Eye (tissue), 1 donor: ENCODE results near the gene LMBR1.
"Not testable (repeated sequence)": the region's sequence is repeated elsewhere in the genome, so short reads cannot be mapped to it uniquely, and the experiment has no call there.

Source experiments
- DNase-seq: peaks from one replicate; pipeline ENCODE4 v3.0.0-alpha.2; 2015

Gene LMBR1

DNA sequence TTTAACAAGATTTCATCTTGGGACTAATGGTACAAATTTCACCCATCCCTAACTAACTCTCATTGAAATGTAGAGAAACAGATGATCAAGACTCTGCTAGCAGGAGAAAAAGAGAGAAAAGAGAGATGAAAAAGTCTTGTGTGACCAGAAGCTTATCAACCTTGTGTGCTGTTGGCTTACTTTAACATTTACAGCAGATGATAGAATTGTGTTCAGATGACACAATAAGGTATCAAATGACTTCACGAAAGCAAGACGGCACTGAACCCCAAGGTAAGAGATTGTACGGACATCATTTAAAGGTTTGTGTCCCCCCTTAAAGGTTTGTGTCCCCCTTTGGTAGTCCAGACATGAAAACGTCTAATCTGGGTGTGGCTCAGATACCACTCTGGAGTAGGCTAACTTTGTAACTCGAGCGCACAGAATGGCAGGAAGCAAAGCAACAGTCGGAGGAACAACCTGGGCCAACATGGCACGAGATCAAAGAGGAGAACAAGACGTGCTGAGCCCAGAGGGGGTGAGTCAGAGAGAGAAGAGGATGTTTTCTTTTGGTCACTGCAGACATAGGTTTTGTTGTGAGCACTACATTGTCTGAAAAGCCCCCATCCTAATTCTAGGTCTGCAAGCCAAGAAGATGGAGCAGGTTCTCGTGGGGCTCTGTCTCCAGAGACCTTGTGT lies 10.4 kb upstream of the LMBR1 start:
- DNase-seq: no peak

DNA sequence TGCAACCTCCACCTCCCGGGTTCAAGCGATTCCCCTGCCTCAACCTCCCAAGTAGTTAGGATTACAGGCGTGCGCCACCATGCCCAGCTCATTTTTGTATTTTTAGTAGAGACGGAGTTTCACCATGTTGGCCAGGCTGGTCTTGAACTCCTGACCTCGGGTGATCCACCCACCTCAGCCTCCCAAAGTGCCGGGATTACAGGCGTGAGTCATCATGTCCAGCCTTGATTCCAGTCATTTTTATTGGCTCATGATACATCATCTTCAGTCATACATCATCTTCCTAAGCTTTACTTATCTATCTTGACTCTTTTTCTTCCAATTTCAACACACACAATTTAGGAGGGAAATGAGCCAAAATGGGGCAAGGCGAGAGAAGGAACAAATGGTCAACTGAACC lies 7.1 kb upstream of the LMBR1 start:
- DNase-seq: not testable (repeated sequence)

DNA sequence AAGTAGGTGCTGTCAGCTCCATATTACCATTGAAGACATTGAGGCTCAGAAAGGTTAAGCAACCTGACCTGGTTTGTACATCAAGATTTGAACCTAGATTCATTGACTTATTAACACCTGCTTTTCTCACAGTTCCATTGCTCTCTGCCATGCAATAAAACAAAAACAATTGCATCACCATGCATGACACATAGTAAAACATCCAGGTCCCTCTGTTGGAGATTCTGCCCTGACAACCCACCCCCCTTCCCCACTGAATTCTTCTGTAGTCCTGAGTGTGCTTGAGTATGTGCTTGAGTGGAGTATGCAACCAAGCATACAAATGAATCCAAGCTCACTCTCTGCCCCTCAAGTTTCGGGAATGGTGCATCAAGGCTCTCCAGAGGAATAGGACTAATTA lies 6.0 kb upstream of the LMBR1 start:
- no peak for DNase-seq

DNA sequence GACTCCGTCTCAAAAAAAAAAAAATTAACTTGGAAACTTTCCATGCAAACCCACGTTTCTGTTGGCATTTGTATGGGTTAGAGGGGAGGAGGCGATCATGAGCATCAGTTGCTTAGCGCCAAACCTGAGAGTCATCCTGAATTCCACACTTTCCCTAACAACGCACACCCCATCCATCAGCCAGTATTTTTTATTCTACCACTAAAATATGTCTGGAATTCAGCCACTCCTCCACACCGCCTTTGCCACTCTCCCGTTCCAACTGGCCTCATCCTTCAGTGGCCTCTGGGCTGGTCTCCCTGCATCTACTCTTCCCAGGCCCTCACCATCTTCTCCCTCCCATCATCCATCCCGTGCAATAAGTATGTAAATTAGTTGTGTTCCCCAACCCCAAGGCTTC lies 4.7 kb upstream of the LMBR1 start:
- no peak for DNase-seq

DNA sequence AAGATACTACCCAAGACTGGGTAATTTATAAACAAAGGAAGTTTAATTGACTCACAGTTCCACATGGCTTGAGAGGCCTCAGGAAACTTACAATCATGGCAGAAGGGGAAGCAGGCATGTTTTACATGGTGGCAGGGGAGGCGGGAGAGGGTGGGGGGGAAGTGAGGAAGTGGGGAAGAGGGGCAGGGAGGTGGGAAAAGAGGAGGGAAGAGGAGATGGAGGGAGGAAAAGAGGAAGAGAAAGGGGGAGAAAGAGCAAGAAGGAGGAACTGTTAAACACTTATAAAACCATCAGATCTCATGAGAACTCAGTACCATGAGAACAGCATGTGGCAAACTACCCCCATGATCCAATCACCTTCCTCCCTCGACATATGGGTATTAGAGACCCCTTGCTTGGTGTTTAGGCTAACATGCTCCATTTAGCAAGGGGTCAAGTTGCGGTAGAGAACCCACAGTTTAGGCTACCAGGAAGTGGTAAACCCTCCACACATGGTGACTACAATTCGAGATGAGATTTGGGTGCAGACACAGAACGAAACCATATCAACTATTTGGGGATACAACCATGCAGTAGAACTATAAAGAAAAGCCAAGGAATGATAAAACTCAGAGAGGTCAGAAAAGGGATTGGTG lies 3.5 kb upstream of the LMBR1 start:
- no peak for DNase-seq

DNA sequence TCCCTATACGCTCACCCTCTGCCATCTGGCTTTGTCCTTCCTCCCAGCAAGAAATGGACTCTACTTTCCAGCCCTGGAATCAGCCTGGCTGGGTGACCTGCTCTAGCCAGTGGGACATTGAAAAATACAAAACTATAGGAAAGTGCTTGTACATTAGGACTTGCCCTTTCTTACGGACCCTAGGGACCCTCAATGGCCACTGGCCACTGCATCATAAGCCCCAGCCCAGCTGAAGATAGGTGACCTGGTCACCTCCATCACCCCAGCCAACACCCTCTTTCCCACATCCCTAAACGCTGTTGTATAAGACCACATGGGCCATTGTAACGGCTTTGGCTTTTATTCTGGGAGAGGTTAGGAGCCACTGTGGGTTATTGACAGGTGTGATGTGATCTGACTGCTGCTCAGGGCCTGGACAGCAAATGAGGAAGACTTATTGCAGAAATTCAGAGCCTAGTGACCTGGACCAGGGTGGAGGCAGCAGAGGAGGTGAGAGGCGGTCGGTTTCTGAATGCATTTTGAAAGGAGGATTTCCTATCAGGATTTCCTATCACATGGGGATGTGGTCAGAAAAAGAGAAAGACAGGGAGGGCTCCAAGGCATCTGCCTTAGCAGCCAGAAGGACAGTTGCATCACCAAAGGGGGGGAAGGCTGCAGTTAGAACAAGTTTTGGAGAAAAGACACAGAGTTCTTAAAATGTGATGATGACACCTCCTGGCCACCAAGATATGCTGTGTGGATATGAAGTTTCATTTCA lies 2.2 kb upstream of the LMBR1 start:
- no peak for DNase-seq

DNA sequence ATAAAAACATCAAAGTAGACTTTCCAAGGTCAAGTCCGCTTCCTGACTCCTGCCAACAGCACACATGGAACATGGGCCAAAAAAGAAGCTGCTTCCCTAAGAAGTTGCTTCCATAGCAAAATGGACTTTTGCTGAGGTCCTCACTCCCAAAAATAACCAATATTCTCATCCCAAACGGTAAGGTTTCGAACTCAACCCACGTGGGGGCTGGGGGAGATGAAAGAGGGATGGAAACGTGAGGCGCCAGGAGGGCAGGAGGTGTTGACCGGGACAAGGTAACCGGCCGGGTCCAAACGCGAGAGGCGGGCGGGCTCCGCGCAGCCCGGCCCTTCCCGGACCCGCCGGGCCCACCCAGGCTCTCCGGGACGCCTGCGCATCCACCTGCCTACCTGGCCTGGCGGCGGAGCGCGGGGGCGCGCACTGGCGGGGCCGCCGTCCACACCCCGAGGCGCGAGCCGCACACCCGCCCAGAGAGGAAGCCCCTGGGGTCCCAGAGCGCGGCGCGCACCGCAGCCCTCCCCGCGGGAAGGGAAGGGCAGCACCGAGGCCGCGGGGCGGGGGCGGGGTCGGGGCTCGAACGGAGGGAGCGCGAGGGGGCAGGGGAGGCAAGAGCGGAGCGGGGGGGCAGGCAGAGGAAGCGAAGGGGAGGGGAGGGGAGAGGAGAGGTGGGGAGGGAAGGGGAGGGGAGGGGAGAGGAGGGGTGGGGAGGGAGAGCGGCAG lies 742 bp downstream of the LMBR1 start:
- peak; percentile 56 for DNase-seq

DNA sequence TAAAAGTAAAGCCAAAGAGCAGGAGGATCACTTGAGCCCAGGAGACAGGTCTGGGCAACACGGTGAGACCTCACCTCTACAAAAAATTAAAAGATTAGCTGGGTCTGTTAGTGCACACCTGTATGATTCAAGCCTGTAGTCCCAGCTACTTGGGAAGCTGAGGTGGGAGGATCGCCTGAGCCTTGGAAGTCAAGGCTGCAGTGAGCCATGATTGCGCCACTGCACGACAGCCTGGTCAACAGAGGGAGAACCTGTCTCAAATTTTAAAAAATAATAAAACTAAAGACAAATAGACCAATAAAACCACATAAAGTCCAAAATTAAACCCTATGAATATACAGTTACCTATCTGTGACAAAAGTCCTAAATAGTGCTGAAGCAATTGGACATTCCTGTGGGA lies 3.2 kb downstream of the LMBR1 start:
- no peak for DNase-seq

DNA sequence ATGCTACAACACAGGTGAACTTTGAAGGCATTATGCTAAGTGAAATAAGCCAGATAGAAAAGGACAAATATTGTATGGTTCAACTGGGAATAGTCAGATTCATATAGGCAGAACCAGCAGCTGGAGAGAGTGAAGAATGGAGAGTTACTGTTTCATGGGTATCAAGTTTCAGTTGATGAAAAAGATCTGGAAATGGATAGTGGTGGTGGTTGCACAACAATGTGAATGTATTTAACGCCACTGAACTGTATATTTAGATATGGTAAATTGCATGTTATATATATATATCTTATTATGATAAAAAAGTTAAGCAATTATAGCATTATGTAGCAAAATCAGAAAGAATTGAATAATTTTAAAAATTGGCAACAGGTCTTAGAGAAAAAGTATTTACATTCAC lies 3.9 kb downstream of the LMBR1 start:
- no peak for DNase-seq

DNA sequence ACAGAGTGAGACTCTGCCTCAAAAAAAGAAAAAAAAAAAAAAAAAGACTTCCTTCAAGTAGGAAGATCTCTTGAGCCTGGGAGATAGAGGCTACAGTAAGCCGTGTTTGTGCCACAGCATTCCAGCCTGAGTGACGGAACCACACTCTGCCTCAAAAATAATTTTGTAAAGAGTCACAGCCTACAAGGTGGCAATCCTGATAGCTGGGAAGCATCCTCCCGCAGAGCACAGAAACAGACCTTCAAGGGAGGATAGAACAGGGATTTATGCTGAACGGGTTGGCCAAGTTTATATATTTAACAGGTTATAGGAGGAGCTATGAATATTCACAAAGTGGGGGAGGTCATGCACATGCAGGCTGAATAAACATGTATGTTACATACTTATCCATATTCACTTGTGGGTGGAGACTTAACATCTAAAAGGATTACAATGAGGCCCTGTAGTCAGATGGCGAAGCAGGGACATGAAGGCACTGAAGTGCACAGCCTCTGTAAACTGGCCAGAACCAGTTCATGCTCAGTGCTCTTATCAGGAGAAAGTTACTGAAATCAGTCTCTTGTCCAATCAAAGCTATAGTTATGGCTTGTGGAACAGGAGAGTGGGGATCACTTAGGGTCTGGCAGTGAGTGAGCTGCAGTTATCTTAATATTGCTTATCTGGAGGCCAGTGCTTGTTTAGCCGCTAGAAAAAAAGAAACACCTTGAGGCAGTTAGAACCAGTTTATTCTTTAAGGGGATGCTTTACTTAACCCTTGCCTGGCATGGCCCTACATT lies 6.8 kb downstream of the LMBR1 start:
- DNase-seq: no peak

DNA sequence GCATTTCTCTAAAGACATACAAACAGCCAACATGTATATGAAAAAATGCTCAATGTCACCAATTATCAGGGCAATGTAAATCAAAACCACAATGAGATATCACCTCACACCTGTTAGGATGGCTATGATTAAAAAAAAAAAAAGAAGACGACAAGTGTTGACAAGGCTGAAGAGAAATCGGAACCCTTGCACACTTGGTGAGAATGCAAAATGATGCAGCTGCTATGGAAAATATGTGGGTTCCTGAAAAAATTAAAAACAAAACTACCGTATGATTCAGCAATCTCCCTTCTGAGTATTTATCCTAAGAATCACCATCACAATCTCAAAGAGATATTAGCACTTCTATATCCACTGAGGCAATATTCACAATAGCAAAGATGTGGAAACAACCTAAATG lies 11.3 kb downstream of the LMBR1 start:
- DNase-seq: no peak

DNA sequence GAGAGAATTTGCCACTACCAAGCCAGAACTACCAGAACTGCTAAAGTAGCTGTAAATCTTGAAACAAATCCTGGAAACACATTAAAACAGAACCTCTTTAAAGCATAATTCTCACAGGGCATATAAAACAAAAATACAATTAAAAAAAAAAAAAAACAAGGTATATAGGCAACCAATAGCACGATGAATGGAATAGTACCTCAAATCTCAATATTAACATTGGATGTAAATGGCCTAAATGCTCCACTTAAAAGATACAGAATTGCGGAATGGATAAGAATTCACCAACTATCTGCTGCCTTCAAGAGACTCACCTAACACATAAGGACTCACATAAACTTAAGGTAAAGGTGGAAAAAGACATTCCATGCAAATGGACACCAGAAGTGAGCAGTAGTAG lies 17.2 kb downstream of the LMBR1 start:
- DNase-seq: no peak

DNA sequence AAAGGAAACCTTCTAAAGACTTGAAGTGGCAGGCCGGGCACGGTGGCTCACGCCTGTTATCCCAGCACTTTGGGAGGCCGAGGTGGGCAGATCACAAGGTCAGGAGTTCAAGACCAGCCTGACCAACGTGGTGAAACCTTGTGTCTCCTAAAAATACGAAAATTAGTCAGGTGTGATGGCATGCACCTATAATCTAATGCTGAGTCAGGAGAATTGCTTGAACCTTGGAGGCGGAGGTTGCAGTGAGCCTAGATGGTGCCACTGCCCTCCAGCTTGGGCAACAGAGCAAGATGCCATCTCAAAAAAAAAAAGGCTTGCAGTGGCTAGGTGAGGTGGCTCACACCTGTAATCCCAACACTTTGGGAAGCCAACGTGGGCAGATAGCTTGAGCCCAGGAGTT lies 24.6 kb downstream of the LMBR1 start:
- not testable (repeated sequence) for DNase-seq

DNA sequence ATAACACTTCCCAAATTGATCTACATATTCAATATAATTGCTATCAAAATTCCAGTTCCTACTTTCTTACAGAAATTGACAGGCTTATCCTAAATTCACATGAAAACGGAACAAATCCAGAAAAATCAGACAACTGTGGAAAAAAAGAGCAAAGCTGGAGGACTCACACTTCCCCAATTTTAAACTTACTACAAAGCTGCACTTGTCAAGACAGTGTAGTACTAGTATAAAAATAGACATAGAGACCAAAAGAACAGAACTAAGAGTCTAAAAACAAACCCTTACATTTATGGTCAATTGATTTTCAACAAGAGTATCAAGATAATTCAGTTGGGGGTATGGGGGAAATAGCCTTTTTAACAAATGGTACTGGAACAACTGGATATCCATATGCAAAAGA lies 27.5 kb downstream of the LMBR1 start:
- no peak for DNase-seq

DNA sequence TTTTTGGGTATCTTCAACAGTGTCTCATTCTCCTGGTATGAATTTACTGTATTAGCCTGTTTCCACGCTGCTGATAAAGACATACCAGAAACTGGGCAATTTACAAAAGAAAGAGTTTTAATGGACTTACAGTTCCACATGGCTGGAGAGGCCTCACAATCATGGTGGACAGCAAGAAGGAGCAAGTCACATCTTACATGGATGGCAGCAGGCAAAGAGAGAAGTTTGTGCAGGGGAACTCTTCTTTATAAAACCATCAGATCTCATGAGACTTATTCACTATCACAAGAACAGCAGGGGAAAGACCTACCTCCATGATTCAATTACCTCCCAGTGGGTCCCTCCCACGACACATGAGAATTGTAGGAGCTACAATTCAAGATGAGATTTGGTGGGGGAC lies 31.0 kb downstream of the LMBR1 start:
- DNase-seq: not testable (repeated sequence)

DNA sequence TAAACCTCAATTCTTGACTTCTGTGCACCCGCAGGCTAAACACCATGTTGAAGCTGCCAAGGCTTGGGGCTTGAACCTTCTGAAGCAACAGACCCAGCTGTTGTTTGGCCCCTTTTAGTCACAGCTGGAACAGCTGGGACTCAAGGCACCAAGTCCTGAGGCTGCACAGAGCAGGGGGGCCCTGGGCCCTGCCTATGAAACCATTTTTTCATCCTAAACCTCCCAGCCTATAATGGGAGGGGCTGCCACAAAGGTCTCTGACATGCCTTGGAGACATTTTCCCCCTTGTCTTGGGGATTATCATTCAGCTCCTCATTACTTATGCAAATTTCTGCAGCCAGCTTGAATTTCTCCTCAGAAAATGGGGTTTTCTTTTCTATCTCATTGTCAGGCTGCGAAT lies 31.8 kb downstream of the LMBR1 start:
- no peak for DNase-seq

DNA sequence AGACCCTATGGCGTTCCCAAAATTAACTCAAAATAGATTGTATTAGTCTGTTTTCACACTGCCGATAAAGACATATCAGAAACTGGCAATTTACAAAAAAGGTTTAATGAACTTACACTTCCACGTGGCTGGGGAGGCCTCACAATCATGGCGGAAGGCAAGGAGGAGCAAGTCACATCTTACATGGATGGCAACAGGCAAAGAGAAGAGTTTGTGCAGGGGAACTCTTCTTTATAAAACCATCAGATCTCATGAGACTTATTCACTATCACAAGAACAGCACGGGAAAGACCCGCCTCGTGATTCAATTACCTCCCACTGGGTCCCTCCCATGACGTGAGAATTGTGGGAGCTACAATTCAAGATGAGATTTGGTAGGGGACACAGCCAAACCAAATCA lies 32.9 kb downstream of the LMBR1 start:
- not testable (repeated sequence) for DNase-seq

DNA sequence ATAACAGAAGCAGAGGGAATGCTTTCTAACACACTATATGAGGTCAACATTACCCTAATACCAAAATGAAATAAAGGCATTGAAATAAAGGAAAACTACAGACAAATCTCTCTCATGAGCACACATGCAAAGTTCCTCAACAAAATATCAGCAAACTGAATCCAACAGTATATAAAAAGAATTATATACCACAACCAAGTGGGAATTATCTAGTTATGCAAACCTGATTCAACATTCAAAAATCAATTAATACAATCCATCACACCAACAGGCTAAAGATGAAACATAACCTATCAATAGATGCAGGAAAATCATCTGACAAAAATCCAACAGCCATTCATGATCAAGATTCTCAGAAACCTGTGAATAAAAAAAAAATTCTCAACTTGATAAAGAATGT lies 34.5 kb downstream of the LMBR1 start:
- DNase-seq: no peak

DNA sequence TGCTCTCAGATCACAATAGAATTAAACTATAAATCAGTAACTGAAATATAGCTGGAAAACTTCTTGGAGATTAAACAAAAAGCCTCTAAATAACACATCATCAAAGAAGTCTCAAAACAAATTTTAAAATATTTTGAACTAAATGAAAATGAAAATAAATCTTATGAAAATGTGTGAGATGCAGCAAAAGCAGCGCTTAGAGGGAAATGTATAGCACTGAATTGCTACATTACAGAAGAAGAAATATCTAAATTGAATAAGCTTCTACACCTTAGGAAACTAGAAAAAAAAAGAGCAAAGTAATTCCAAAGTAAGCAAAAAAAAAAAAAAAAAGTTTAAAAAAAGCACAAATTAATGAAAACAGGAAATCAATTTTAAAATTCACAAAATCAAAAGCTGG lies 35.2 kb downstream of the LMBR1 start:
- no peak for DNase-seq

DNA sequence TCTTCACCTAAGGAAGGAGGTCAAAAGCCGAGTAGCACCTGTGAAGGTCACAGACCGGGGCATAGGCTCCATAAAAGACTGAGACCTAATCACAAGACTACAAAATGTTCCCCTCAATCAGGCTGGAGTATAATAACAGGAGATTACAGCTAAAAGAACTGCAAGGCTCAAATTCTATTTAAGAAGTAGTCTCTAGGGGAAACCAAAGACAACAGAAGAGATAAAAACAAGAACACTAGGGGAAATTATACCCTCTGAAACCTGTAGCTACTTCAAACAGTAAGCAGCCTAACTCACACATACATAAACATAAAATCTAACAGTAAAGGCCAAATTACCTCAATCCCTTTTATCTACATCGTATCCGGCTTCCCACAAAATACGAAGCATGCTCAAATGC lies 38.3 kb downstream of the LMBR1 start:
- no peak for DNase-seq

DNA sequence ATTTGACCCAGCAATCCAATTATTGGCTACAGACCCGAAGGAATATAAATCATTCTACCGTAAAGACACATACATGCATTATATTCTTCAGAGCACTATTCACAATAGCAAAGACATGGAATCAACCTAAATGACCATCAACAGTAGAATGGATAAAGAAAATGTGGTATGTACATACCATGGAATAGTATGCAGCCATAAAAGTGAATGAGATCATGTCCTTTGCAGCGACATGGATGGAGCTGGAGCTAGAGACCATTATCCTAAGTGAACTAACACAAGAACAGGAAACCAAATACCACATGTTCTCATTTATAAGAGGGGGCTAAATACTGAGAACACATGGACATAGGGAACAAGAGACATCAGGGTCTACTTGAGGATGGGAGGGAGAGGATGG lies 44.0 kb downstream of the LMBR1 start:
- DNase-seq: no peak

DNA sequence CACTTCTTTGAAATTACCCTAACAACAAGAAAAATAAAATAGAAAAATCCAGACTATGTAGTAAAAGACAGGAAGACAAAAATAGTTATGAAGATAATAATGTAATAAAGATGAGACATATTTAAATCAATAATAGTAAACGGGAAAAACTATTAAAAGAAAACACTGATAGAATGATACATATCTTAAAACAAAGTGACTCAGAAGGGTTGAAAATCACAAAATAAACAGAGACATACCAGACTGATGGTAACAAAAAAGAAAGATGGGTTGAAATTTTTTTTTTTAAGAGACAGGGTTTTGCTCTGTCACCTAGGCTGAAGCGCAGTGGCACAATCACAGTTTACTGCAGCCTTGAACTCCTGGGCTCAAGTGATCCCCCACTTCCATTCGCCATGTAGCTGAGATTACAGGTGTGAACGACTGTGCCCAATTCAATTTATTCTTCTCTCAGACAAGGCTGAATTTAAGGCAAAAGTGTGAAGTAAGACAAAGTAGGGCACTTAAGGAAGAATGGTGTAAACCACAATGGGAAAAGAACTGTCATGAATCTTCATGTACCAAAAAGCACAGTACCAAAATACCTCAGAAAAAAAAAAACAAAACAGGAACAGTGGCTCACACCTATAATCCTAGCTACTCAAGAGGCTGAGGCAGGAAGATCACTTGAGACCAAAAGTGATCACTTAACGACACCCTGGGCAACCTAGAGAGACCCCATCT lies 47.4 kb downstream of the LMBR1 start:
- no peak for DNase-seq
